HS-27A (cell line): ENCODE data around the gene CPED1.
"Not testable (repeated sequence)": the region's sequence is repeated elsewhere in the genome, so short reads cannot be mapped to it uniquely, and the experiment has no call there.

Experiments used
- DNase-seq: peaks from one replicate; pipeline ENCODE4 v3.0.0-alpha.2; 2012; ENCODE audit warnings: low read depth, missing footprints

The CPED1 gene

GRCh38 chr7:120981888-120982615 is 6.5 kb upstream of the CPED1 start:
- no peak for DNase-seq

DNA sequence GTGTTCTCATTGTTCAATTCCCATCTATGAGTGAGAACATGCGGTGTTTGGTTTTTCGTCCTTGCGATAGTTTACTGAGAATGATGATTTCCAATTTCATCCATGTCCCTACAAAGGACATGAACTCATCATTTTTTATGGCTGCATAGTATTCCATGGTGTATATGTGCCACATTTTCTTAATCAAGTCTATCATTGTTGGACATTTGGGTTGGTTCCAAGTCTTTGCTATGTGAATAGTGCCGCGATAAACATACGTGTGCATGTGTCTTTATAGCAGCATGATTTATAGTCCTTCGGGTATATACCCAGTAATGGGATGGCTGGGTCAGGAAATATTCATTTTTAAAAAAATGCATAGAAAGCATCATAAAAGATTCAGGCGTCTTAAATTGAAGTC is 4.9 kb upstream of the CPED1 start:
- DNase-seq, result not testable (repeated sequence)

DNA sequence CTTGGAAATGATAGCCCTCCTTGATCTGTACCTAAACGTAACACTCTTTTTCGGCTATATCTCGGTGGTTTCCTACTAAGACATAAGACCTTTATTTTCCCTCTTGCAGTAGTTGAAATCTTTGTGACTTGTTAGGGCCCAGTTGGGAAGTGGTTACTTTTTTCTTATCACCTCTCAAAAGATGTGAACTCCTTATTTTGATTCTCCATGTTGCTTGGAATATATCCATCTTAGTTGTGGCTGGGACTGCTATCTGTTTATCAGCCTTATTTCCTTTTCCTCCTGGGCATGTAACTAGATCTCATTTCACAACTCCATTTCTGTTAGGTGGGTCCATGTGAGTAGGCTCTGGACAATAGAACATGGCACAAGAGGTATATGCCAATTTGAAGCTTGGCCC is 4.1 kb upstream of the CPED1 start:
- no peak for DNase-seq

DNA sequence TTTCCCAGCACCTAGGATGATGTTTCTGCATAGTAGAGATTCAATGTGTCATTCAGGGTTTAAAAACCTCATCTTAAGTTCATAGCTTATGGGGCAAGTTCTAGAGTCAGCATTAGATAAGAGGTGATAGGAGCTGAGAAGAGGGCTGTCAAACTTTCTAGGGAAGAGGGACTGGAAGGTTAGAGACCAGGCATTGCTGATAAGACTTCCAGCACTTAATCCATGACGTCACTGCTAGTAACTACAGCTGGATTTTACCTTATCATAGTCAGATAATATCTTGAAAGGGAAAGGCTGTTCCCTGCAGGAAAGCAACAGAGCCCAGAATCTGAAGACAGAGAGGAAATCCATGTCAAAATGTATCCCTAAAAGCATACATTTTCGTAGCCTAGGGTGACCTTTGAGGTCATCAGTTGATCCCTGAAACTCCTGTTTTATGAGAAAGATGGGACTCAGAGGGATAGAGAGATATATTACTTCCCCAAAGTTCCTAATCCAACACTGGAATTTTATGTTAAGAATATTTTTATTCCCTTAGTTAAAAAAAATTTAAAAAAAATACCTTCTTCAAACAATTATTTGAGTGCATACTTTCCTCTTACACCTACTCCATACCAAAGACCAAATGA is 3.3 kb upstream of the CPED1 start:
- no peak for DNase-seq

GRCh38 chr7:120985839-120986238 is 2.7 kb upstream of the CPED1 start:
- DNase-seq, result no peak

GRCh38 chr7:120986650-120987049 is 1.9 kb upstream of the CPED1 start:
- DNase-seq, result no peak

DNA sequence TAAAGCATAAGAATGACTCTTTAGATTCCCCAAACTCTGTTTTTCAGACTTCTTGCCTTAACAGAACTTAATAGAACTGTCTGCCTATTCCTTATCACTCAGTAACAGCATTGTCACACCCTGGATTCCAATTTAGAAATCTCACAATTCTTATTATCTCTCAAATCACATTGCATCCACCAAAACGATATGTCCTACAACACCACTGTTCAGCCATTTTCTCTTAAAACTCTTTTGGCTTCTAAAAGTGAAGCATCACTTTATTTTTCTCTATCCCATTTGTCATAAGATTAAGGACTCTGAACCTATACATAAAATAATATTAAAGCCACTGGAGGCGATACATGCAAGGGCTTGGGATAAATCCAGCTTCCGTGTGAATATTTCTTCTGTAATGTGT is 1.2 kb upstream of the CPED1 start:
- DNase-seq, result no peak

GRCh38 chr7:120987683-120988590 is 574 bp upstream of the CPED1 start:
- no peak for DNase-seq

- DNase-seq, result no peak
Measured at GRCh38 chr7:120989257-120990220, 1.0 kb downstream of the CPED1 start.

DNA sequence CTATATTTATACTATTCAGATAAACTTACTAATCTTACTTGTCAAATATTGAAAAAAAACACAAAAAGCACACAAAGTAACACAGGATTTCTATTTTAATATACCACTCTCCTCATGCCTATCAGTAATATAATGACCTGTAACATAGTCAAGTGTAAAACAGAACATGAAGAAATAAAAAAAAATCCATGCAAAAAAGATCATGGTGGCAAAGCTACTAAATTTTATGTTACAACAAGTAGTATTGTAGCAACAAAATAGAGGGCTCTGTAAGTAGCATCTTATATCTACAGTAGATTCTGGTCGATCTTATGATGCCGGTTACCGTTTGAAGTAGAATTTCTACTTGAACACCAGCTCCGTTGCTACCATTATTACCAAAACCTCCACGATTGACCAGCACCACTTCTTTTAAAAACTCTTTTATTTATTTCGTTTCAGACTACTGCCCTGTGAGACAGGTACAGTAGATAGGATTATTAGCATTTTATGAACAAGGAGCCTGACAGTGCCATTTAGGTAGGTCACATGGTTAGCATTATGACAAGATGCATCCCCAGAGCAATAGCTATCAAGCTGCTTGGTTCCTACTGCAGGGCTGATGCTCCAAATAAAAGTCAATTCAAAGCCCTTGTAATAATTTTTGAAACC is 2.1 kb downstream of the CPED1 start:
- DNase-seq, result no peak

- DNase-seq, result no peak
Measured at GRCh38 chr7:120991161-120991560, 2.6 kb downstream of the CPED1 start.

GRCh38 chr7:120991581-120991980 is 3.1 kb downstream of the CPED1 start:
- DNase-seq, result no peak

- no peak for DNase-seq
Measured at GRCh38 chr7:120992272-120992964, 3.9 kb downstream of the CPED1 start.

DNA sequence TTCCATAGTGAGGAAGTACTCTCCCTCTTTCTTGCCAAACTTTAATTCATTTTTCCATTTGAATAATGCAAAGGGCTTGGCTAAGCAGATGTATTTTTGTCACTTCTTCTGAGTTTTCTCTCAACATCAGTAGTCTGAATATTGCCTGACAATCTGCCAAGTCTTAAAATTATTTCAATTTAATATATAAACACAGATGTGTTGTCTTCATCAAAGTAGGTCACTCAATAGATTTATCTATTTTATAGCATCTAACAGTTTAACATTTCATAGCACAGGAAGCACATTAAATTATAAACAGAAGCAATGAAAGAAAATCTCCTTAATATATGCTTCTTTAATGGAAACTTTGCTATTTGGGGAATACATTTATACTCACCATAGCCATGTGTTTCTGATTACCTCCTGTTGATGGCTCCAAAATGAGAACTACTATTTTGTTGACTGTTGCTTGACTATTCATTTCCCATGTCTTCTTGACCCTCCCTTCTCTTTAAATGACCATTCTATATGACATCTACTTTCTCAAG is 4.5 kb downstream of the CPED1 start:
- DNase-seq, result no peak

- no peak for DNase-seq
Measured at GRCh38 chr7:120993553-120994191, 5.2 kb downstream of the CPED1 start.

DNA sequence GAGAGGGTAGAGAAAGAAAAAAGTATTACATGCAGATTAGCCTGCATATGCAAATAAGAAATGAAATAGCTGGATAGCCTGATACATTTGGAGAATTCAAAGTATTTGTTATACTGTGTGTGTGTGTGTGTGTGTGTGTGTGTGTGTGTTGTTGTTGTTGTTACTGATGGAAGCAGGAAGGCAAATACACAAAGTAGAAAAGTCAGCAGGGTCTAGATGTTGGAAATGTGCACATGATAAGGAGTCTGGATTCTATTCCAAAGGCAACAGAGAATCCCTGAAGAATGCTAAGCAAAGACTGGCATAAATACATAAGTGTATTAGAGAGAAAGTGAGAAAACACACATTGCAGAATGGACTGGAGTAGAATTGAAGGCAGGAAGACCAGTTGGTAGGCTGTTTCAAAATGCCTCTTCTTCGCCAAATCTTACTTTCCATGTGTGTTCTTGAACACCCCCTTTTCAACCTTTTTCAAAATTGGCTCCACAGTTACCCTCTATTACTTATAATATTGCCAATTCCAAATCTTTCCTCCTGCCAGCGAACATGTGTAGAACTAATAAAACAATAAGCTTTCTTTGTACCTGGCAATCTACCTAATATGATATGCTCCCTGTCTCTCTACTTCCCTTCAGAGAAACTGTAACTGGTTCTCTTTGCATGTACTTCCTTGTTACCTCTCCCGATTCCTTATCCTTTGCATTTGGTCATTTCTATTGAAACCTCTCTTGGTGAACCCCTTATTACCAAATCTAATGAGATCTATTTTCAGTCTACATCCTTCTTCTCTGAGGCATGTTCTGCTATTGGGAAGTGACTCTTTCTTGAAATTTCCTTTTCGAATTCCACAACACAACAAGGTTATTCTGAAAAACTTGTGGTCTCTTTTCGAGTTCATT is 6.2 kb downstream of the CPED1 start:
- DNase-seq, result no peak

DNA sequence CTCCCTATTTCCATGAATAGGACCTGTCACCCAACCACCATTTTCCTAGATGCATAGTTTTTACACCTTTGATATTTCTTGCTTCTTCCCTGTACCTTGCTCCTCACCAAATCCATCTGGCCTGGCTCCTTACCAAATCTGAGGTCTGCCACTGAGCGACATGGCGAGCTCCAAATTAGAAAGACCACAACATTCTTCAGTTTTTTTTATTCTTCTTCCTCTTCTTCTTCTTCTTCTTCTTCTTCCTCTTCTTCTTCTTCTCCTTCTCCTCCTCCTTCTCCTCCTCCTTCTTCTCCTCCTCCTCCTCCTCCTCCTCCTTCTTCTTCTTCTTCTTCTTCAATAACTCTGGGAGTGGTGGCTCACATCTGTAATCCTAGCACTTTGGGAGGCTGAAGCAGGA is 7.1 kb downstream of the CPED1 start:
- no peak for DNase-seq

- DNase-seq, result no peak
Measured at GRCh38 chr7:120996333-120996987, 7.9 kb downstream of the CPED1 start.
